HG03025 (cell line): ENCODE measurements around the gene AK2.
A peak's percentile ranks its signal among the peaks of the same experiment; 100 is the strongest.
"Not testable (repeated sequence)": the region's sequence is repeated elsewhere in the genome, so short reads cannot be mapped to it uniquely, and the experiment has no call there.

Source experiments
- ATAC-seq: cut with Tn5 transposase; IDR thresholded peaks from one replicate; pipeline ENCODE4 v1.9.1; 2021; ENCODE audit warnings: mild to moderate bottlenecking, moderate library complexity; ENCODE audit not compliant: unreplicated experiment, low FRiP score

Gene AK2

GRCh38 chr1:33003657-33004056 lies 33.0 kb downstream of the AK2 start:
- no peak for ATAC-seq

- ATAC-seq: no peak
Measured at GRCh38 chr1:33002006-33002405, 34.7 kb downstream of the AK2 start.

GRCh38 chr1:33001282-33001681 lies 35.4 kb downstream of the AK2 start:
- no peak for ATAC-seq

GRCh38 chr1:33000427-33001026 lies 36.2 kb downstream of the AK2 start:
- no peak for ATAC-seq

GRCh38 chr1:32998997-32999396 lies 37.7 kb downstream of the AK2 start:
- no peak for ATAC-seq

GRCh38 chr1:32998064-32998463 lies 38.6 kb downstream of the AK2 start:
- no peak for ATAC-seq

GRCh38 chr1:32997381-32997891 lies 39.2 kb downstream of the AK2 start:
- no peak for ATAC-seq

- ATAC-seq: not testable (repeated sequence)
Measured at GRCh38 chr1:32993324-32993636, 43.4 kb downstream of the AK2 start.

GRCh38 chr1:32992489-32993323 lies 44.0 kb downstream of the AK2 start:
- ATAC-seq: peak; percentile 67

- ATAC-seq: no peak
Measured at GRCh38 chr1:32991819-32992488, 44.7 kb downstream of the AK2 start.

- no peak for ATAC-seq
Measured at GRCh38 chr1:32991386-32991785, 45.3 kb downstream of the AK2 start.

GRCh38 chr1:32990887-32991286 lies 45.8 kb downstream of the AK2 start:
- no peak for ATAC-seq

GRCh38 chr1:32989160-32990050 lies 47.3 kb downstream of the AK2 start:
- ATAC-seq: no peak

GRCh38 chr1:32988665-32989064 lies 48.0 kb downstream of the AK2 start:
- ATAC-seq: no peak

- ATAC-seq: no peak
Measured at GRCh38 chr1:32985226-32985625, 51.5 kb downstream of the AK2 start.

GRCh38 chr1:32984455-32985171 lies 52.1 kb downstream of the AK2 start:
- ATAC-seq: no peak

GRCh38 chr1:32984090-32984454 lies 52.6 kb downstream of the AK2 start:
- no peak for ATAC-seq

- no peak for ATAC-seq
Measured at GRCh38 chr1:32983020-32983419, 53.7 kb downstream of the AK2 start.

GRCh38 chr1:32981003-32981901 lies 55.4 kb downstream of the AK2 start:
- ATAC-seq: peak; percentile 73
